Mesenchymal stem cell (in vitro differentiated cells and primary cell): ENCODE data around the gene MS4A6A.
"Not testable (repeated sequence)": the region's sequence is repeated elsewhere in the genome, so short reads cannot be mapped to it uniquely, and the experiment has no call there.

Source experiments
- DNase-seq: peaks from one replicate; pipeline ENCODE4 v3.0.0-alpha.2; 2013
- H2AFZ ChIP-seq: one replicate; pipeline ENCODE4 v1.6.1; 2013; ENCODE audit warnings: low read depth, mild to moderate bottlenecking, control low read depth, inconsistent platforms, low read length, moderate library complexity
- H2AK5ac ChIP-seq: 2 replicates; pipeline ENCODE4 v1.6.1; 2013; ENCODE audit warnings: low read length, moderate library complexity, mild to moderate bottlenecking, inconsistent platforms; ENCODE audit not compliant: severe bottlenecking
- H2BK120ac ChIP-seq: one replicate; pipeline ENCODE4 v1.6.1; 2013; ENCODE audit warnings: low read depth, mild to moderate bottlenecking, inconsistent platforms, low read length, moderate library complexity
- H2BK12ac ChIP-seq, 2 experiments: one replicate each; pipeline ENCODE4 v1.6.1; 2013; ENCODE audit warnings: inconsistent platforms in 2 of 2, low read length in 2 of 2, mild to moderate bottlenecking in 2 of 2, moderate library complexity in 2 of 2, control low read depth in 1 of 2
- H2BK15ac ChIP-seq: one replicate; pipeline ENCODE4 v1.6.1; 2013; ENCODE audit warnings: mild to moderate bottlenecking, low read depth, inconsistent platforms; ENCODE audit not compliant: poor library complexity, severe bottlenecking
- H2BK5ac ChIP-seq: 2 replicates; pipeline ENCODE4 v1.6.1; 2013; ENCODE audit warnings: low read depth, mild to moderate bottlenecking, low read length, control low read depth, inconsistent platforms; ENCODE audit not compliant: poor library complexity, severe bottlenecking
- H3K14ac ChIP-seq, 2 experiments: one replicate each; pipeline ENCODE4 v1.6.1; 2013; ENCODE audit warnings: inconsistent platforms in 2 of 2, low read length in 2 of 2, control low read depth in 1 of 2, mild to moderate bottlenecking in 1 of 2, moderate library complexity in 1 of 2
- H3K18ac ChIP-seq, 2 experiments: one replicate each; pipeline ENCODE4 v1.6.1; 2013; ENCODE audit warnings: inconsistent platforms in 2 of 2, low read length in 2 of 2, control low read depth in 1 of 2, low read depth in 1 of 2, mild to moderate bottlenecking in 1 of 2
- H3K23ac ChIP-seq, 2 experiments: one replicate each; pipeline ENCODE4 v1.6.1; 2013; ENCODE audit warnings: inconsistent platforms in 2 of 2, low read length in 2 of 2, mild to moderate bottlenecking in 2 of 2, moderate library complexity in 2 of 2, control low read depth in 1 of 2
- H3K27ac ChIP-seq: 2 replicates; pipeline ENCODE4 v1.5.1; 2013; ENCODE audit warnings: mild to moderate bottlenecking, moderate library complexity, low read length, control low read depth, inconsistent platforms; ENCODE audit not compliant: poor library complexity, severe bottlenecking
- H3K27me3 ChIP-seq, 2 experiments: 2 replicates each; pipeline versions ENCODE4 v1.6.1 to v1.7.0; 2013; ENCODE audit warnings: low read length in 2 of 2, mild to moderate bottlenecking in 2 of 2, moderate library complexity in 2 of 2, control low read depth in 1 of 2, inconsistent platforms in 1 of 2; ENCODE audit not compliant: control insufficient read depth in 1 of 2, insufficient read depth in 1 of 2
- H3K36me3 ChIP-seq, 2 experiments: 2 replicates each; pipeline versions ENCODE4 v1.6.1 to v1.7.0; 2013; ENCODE audit warnings: low read length in 2 of 2, control low read depth in 1 of 2, inconsistent platforms in 1 of 2, low read depth in 1 of 2, mild to moderate bottlenecking in 1 of 2; ENCODE audit not compliant: insufficient read depth in 2 of 2, control insufficient read depth in 1 of 2
- H3K4ac ChIP-seq, 2 experiments: one replicate each; pipeline ENCODE4 v1.6.1; 2013; ENCODE audit warnings: inconsistent platforms in 2 of 2, low read length in 2 of 2, mild to moderate bottlenecking in 2 of 2, moderate library complexity in 2 of 2, control low read depth in 1 of 2, low read depth in 1 of 2
- H3K4me1 ChIP-seq: 2 replicates; pipeline ENCODE4 v1.6.1; 2013; ENCODE audit warnings: low read depth, low read length, control low read depth; ENCODE audit not compliant: control insufficient read depth, insufficient read depth
- H3K4me2 ChIP-seq: 2 replicates; pipeline ENCODE4 v1.6.1; 2013; ENCODE audit warnings: low read length, mild to moderate bottlenecking, inconsistent platforms; ENCODE audit not compliant: poor library complexity, severe bottlenecking
- H3K4me3 ChIP-seq, 2 experiments: 2 replicates each; pipeline versions ENCODE4 v1.5.1 to v1.7.0; 2013; ENCODE audit warnings: low read length in 2 of 2, mild to moderate bottlenecking in 2 of 2, control low read depth in 1 of 2, low read depth in 1 of 2; ENCODE audit not compliant: insufficient read depth in 1 of 2
- H3K79me1 ChIP-seq: replicated peaks from 2 replicates; pipeline ENCODE4 v1.6.1; 2013; ENCODE audit warnings: mild to moderate bottlenecking, control low read depth, low read length, inconsistent platforms; ENCODE audit not compliant: poor library complexity, severe bottlenecking
- H3K9ac ChIP-seq: 2 replicates; pipeline ENCODE4 v1.7.0; 2013; ENCODE audit warnings: mild to moderate bottlenecking, low read length, moderate library complexity
- H3K9me3 ChIP-seq: 2 replicates; pipeline ENCODE4 v1.7.0; 2013; ENCODE audit warnings: mild to moderate bottlenecking, low read length; ENCODE audit not compliant: control insufficient read depth
- H4K8ac ChIP-seq: one replicate; pipeline ENCODE4 v1.6.1; 2013; ENCODE audit warnings: inconsistent platforms, mild to moderate bottlenecking, low read length, moderate library complexity
- H4K91ac ChIP-seq: one replicate; pipeline ENCODE4 v1.6.1; 2013; ENCODE audit warnings: mild to moderate bottlenecking, low read length, inconsistent platforms
- WGBS: methylation state at CpG from one replicate; pipeline ENCODE4 v1.1.7; 2013; ENCODE audit warnings: mixed read lengths; 5-methylcytosine and 5-hydroxymethylcytosine counted together

The MS4A6A gene

DNA sequence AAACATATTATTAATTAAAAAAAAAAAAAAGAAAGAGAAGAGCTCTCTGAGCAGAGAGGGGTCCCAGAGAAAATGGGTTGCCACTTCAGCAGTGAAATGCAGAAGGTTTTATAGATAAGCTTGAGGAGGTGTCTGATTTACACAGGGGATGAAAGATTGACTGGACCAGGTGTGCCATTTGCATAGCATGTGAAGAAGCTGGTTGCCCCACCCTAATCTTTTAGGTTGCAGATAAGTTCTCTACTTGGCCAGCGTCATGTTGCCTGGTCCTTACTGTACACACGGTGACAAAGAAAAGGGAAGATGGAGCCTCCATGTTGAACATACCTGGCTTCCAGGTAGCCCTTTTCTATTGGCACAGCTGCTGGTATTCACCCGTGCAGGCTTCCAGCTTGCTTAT is 53.0 kb downstream of the MS4A6A start:
- Histone ChIP-seq H2BK5ac (no peak overlapping the region), H3K27ac (no peak overlapping the region), H3K36me3 (no peaks in the 10 kb centered on the region), H2AK5ac (no peak overlapping the region), H4K8ac (no peak overlapping the region), H3K4me1 (no peaks in the 10 kb centered on the region), H2BK15ac (no peak overlapping the region), H2AFZ (no peak overlapping the region), H3K27me3 (no peaks in the 10 kb centered on the region), H3K4me2 (no peak overlapping the region), H3K18ac (no peak overlapping the region), H3K23ac (no peak overlapping the region), H3K4me3 (no peak overlapping the region), H2BK120ac (no peak overlapping the region), H3K4ac (no peak overlapping the region), H3K79me1 (no peaks in the 10 kb centered on the region), H3K9ac (no peak overlapping the region), H2BK12ac (no peak overlapping the region), H4K91ac (no peak overlapping the region), H3K9me3 (no peaks in the 10 kb centered on the region), H3K14ac (no peak overlapping the region)
- WGBS = 94% methylated on average over 3 of the region's 3 CpGs
- DNase-seq = no peak

DNA sequence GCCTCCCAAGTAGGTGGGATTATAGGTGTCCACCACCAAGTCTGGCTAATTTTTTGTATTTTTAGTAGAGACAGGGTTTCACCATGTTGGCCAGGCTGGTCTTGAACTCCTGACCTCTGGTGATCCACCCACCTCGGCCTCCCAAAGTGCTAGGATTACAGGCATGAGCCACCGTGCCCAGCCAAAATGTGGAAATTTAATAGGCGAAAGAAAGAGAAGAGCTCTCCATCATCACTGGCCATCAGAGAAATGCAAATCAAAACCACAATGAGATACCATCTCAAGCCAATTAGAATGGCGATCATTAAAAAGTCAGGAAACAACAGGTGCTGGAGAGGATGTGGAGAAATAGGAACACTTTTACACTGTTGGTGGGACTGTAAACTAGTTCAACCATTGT is 54.0 kb downstream of the MS4A6A start:
- H3K23ac ChIP-seq, H3K4me1 ChIP-seq, H3K14ac ChIP-seq, H2BK12ac ChIP-seq, H4K91ac ChIP-seq, H3K36me3 ChIP-seq, H3K9me3 ChIP-seq, H4K8ac ChIP-seq, H3K79me1 ChIP-seq, H3K9ac ChIP-seq, H3K4ac ChIP-seq, H3K4me2 ChIP-seq, H3K18ac ChIP-seq, H3K27ac ChIP-seq, H2AFZ ChIP-seq, H2BK5ac ChIP-seq, H2AK5ac ChIP-seq, H2BK120ac ChIP-seq, H2BK15ac ChIP-seq, H3K27me3 ChIP-seq, H3K4me3 ChIP-seq, DNase-seq: not testable (repeated sequence)
- WGBS = 97% methylated on average over 3 of the region's 4 CpGs

DNA sequence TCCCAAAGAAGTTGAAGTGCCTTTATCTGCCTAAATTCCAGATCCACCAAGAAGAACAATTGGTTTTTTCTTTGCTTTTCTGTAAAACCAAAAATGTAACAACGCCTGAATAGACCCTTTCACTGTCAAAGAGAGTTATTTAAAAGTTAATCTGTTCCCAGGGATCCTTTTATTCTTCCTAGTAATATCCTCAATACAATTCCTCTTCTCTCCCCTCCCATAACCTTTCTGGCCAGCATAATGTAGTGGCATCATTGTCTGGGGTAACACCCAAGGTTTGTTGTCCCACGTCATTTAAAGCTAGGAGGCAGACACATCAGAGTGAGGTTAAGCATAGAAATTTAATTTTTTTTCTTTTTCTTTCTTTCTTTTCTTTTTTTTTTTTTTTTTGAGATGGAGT is 54.5 kb downstream of the MS4A6A start:
- H3K4me3 ChIP-seq = no peak overlapping the region
- no peak overlapping the region for H3K27ac ChIP-seq
- no peaks in the 10 kb centered on the region for H3K36me3 ChIP-seq
- no peak overlapping the region for H2BK120ac ChIP-seq
- H3K4me2 ChIP-seq = no peak overlapping the region
- no peak overlapping the region for H3K9ac ChIP-seq
- H3K4ac ChIP-seq = no peak overlapping the region
- no peak overlapping the region for H3K23ac ChIP-seq
- no peak overlapping the region for H2BK5ac ChIP-seq
- H4K8ac ChIP-seq = no peak overlapping the region
- H2AK5ac ChIP-seq = no peak overlapping the region
- H3K27me3 ChIP-seq = no peaks in the 10 kb centered on the region
- DNase-seq = no peak
- no peak overlapping the region for H3K18ac ChIP-seq
- H2BK12ac ChIP-seq = no peak overlapping the region
- H3K9me3 ChIP-seq = no peaks in the 10 kb centered on the region
- H3K79me1 ChIP-seq = no peaks in the 10 kb centered on the region
- no peak overlapping the region for H2BK15ac ChIP-seq
- H3K14ac ChIP-seq = no peak overlapping the region
- no peaks in the 10 kb centered on the region for H3K4me1 ChIP-seq
- H2AFZ ChIP-seq = no peak overlapping the region
- 50% methylated on average over 1 of the region's 2 CpGs for WGBS
- no peak overlapping the region for H4K91ac ChIP-seq

DNA sequence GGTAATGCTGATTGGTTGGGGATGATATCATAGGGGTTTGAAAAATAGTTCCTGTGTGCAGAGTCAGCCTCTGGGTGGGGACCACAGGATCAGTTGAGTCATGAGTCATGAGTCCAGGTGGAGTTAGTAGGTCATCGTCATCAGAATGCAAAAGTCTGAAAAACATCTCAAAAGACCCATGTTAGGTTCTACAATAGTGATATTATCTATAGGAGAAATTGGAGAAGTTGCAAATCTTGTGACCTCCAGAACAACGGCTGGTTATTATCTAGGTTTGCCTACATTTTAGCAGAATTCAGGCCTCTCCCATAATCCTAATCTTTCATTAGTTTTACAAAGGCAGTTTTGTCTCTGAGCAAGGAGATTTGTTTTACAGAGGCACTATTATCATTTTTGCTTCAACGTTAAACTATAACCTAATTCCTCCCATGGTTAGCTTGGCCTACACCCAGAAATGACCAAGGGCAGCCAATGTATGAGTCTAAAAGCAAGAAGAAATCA is 55.5 kb downstream of the MS4A6A start:
- H3K9ac ChIP-seq = no peak overlapping the region
- no peak overlapping the region for H2AK5ac ChIP-seq
- no peak for DNase-seq
- H3K36me3 ChIP-seq = no peaks in the 10 kb centered on the region
- no peak overlapping the region for H4K8ac ChIP-seq
- no peak overlapping the region for H2AFZ ChIP-seq
- no peak overlapping the region for H3K4ac ChIP-seq
- H3K4me3 ChIP-seq = no peak overlapping the region
- no peaks in the 10 kb centered on the region for H3K4me1 ChIP-seq
- no peak overlapping the region for H2BK15ac ChIP-seq
- no peak overlapping the region for H3K23ac ChIP-seq
- no peaks in the 10 kb centered on the region for H3K9me3 ChIP-seq
- H3K27me3 ChIP-seq = no peaks in the 10 kb centered on the region
- no peak overlapping the region for H2BK120ac ChIP-seq
- H2BK12ac ChIP-seq = no peak overlapping the region
- H2BK5ac ChIP-seq = no peak overlapping the region
- no peak overlapping the region for H3K18ac ChIP-seq
- H3K4me2 ChIP-seq = no peak overlapping the region
- WGBS = 100% methylated on average over 1 of the region's 3 CpGs
- H3K27ac ChIP-seq = no peak overlapping the region
- H4K91ac ChIP-seq = no peak overlapping the region
- no peak overlapping the region for H3K14ac ChIP-seq
- no peaks in the 10 kb centered on the region for H3K79me1 ChIP-seq
